ENCODE data around the gene CALM1. TPM values are rescaled to one million over a fixed set of nuclear protein-coding genes. Genes with fewer than 3 reads are reported as not detected.

Gene CALM1
- total RNA-seq, 1 donor from 2014 or later, result 347 TPM

DNA sequence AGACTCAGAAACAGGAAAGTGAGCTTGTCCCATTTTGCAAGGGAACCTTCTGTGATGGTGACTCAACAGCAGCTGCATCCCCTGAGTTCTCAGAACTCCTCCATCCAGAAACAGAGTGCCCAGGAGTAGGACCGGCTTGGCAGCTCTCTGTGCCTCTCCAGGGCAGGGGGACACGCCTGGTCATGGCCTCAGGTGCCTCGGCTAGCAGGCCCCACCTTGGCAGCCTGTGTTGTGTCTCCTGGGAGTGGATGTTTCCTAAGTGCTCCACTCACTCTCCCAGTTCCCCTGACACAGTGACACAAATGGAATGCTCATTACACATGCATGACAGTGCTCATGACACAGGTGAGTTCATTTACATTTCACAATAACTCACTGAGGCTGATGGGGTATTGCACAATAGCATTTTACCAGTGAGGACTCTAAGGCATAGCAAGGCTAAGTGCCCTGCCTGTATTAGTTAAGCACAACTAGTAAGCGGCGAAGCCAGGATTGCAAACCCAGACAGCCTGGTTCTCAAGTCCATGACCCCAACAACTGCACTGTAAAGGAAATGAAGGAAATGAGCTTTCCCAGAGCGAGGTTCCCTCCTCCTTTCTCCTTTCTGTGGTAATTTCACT is 47.4 kb downstream of the CALM1 start:
- Mint-ChIP-seq H3K27me3 (no peaks in the 10 kb centered on the region), H3K9me3 (peaks cover 17% of the 10 kb centered on the region), H3K4me1 (ENCODE audit: unreplicated experiment) (peaks cover 21% of the 10 kb centered on the region), H3K36me3 (no peaks in the 10 kb centered on the region), H3K4me3 (peak overlapping the region; percentile 39), H3K27ac (peak overlapping the region; percentile 91)
- DNase-seq (ENCODE audit: extremely low spot score, unreplicated experiment), result no peak
- TF ChIP-seq, protein P1, sequence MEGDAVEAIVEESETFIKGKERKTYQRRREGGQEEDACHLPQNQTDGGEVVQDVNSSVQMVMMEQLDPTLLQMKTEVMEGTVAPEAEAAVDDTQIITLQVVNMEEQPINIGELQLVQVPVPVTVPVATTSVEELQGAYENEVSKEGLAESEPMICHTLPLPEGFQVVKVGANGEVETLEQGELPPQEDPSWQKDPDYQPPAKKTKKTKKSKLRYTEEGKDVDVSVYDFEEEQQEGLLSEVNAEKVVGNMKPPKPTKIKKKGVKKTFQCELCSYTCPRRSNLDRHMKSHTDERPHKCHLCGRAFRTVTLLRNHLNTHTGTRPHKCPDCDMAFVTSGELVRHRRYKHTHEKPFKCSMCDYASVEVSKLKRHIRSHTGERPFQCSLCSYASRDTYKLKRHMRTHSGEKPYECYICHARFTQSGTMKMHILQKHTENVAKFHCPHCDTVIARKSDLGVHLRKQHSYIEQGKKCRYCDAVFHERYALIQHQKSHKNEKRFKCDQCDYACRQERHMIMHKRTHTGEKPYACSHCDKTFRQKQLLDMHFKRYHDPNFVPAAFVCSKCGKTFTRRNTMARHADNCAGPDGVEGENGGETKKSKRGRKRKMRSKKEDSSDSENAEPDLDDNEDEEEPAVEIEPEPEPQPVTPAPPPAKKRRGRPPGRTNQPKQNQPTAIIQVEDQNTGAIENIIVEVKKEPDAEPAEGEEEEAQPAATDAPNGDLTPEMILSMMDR (conservative IDR thresholded peaks at IDR 0.05), result no peak

DNA sequence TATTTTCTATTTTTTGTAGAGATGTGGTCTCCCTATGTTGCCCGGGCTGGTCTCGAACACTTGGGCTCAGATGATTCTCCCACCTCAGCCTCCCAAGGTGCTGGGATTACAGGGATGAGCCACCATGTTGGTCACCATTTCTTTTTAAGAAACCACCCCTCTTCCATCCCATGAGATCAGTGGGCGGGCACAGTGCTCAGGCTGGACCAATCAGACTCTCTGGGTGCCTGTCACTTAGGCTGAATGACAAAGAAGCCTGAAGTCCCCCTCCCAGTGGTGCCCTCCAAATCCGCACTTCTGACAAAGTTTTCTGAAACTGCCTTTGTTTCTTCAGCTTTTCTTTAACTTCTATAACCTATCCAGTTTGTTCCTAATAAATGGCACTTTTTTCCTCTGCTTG is 48.2 kb downstream of the CALM1 start:
- no peak overlapping the region for H3K4me3 Mint-ChIP-seq

DNA sequence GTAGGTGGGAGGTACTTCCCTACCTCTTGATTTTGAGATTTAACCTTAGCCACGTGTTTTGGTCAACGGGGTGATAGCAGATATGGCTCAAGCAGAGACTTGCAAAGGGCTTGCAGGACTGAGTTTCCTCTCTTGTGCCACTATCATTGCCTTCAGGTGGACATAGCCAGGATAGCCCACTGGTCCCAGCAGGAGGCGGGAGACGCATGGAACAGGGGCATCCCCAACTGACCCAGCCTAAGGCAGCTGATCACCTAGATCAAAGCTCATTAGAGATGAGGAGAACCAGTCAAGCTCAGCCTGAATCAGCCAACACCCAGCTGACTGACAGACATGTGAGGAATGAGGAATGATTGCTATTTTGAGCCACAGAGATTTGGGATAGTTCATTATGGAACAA is 49.6 kb downstream of the CALM1 start:
- peaks cover 14% of the 10 kb centered on the region for H3K4me1 Mint-ChIP-seq (ENCODE audit: unreplicated experiment)
- no peaks in the 10 kb centered on the region for H3K27me3 Mint-ChIP-seq
- TF ChIP-seq, protein P1 (conservative IDR thresholded peaks at IDR 0.05), result no peak
- H3K27ac Mint-ChIP-seq, result peak overlapping the region; percentile 75
- H3K4me3 Mint-ChIP-seq, result no peak overlapping the region
- DNase-seq (ENCODE audit: extremely low spot score, unreplicated experiment), result no peak
- peaks cover 17% of the 10 kb centered on the region for H3K9me3 Mint-ChIP-seq
- H3K36me3 Mint-ChIP-seq, result no peaks in the 10 kb centered on the region

More for the DNA sequence above, 48.2 kb downstream of the CALM1 start:
- Mint-ChIP-seq H3K27me3 (no peaks in the 10 kb centered on the region), H3K36me3 (no peaks in the 10 kb centered on the region), H3K9me3 (peaks cover 17% of the 10 kb centered on the region), H3K27ac (peak overlapping the region; percentile 91), H3K4me1 (ENCODE audit: unreplicated experiment) (peaks cover 21% of the 10 kb centered on the region)
- no peak for DNase-seq (ENCODE audit: extremely low spot score, unreplicated experiment)
- TF ChIP-seq, protein P1 (conservative IDR thresholded peaks at IDR 0.05), result no peak

DNA sequence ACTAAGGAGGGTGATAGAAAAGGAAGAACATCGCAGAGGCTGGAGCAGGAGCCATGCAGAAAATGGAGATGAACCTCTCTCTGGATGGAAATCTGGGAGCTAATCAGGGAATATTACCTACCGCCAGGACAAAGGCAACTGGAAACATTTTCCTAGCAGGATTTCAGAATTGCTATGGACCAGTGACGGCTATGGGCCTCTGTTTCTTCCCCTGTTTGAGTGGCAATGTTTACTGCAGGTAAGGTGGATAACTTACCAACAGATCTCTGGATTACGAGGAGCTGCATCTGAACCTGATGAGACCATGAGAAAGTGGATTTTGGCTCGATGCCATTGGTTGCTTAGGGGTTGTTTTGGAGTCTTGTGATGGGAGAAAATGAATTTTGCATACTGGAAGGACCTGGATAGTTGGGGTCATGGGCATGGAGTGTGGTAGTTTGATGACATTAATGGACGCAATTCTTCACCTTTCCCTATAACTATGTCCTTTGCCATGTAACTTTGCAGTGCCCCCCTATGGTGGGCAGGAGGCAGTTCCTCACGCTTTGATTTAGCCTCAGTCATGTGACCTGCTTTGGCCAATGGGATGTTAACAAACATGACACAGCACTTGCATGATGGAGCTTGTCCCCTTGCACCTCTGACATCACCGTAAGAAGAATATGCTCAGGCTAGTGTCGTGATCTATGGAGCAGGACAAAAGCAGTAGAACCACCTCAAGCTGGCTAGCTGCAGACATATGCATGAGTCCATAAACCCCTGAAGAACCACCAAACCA is 51.1 kb downstream of the CALM1 start:
- TF ChIP-seq, protein P1 (conservative IDR thresholded peaks at IDR 0.05), result no peak

DNA sequence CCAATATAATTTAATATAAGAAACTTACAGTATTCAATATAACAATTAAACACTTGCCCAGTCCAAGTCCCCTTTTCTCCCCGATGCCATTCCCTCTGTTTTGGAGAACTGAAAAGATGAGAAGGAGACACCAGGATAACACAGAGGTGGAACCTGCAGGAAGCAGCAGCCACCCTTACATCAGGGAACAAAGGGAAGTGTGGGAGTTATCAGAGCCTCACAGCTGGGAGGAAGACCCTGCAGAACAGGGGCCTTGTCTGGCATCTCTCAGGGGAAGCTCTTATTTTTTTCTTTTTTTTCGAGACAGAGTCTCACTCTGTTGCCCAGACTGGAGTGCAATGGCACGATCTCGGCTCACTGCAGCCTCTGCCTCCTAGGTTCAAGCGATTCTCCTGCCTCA is 52.6 kb downstream of the CALM1 start:
- TF ChIP-seq, protein P1 (conservative IDR thresholded peaks at IDR 0.05), result no peak
- H3K9me3 Mint-ChIP-seq, result peaks cover 17% of the 10 kb centered on the region
- H3K36me3 Mint-ChIP-seq, result no peaks in the 10 kb centered on the region
- H3K4me1 Mint-ChIP-seq (ENCODE audit: unreplicated experiment), result peaks cover 14% of the 10 kb centered on the region
- no peak for DNase-seq (ENCODE audit: extremely low spot score, unreplicated experiment)
- no peak overlapping the region for H3K4me3 Mint-ChIP-seq
- H3K27me3 Mint-ChIP-seq, result no peaks in the 10 kb centered on the region
- no peak overlapping the region for H3K27ac Mint-ChIP-seq

More for the DNA sequence above, 51.1 kb downstream of the CALM1 start:
- peaks cover 14% of the 10 kb centered on the region for H3K4me1 Mint-ChIP-seq (ENCODE audit: unreplicated experiment)
- H3K27me3 Mint-ChIP-seq, result no peaks in the 10 kb centered on the region
- H3K36me3 Mint-ChIP-seq, result no peaks in the 10 kb centered on the region
- DNase-seq (ENCODE audit: extremely low spot score, unreplicated experiment), result no peak
- H3K4me3 Mint-ChIP-seq, result no peak overlapping the region
- peaks cover 17% of the 10 kb centered on the region for H3K9me3 Mint-ChIP-seq
- H3K27ac Mint-ChIP-seq, result no peak overlapping the region
